Measurements from ENCODE around the gene MALRD1.

The MALRD1 gene

GRCh38 chr10:19408924-19409323 lies 360.3 kb downstream of the MALRD1 start:
- CTCF ChIA-PET: no interaction called here
- POLR2A ChIA-PET: no interaction called here
- no peak for TF ChIP-seq CTBP1 (IDR thresholded peaks at IDR 0.05; ENCODE audit: borderline replicate concordance)
- no peak for TF ChIP-seq FOXM1 (IDR thresholded peaks at IDR 0.05; ENCODE audit: borderline replicate concordance)
- no peak for TF ChIP-seq SUZ12 (IDR thresholded peaks at IDR 0.05)
- no peak for TF ChIP-seq TARDBP (IDR thresholded peaks at IDR 0.05)
- DNase-seq (ENCODE audit: extremely low spot score): no peak

- CTCF ChIA-PET: no interaction called here
- DNase-seq (ENCODE audit: extremely low spot score): no peak
- POLR2A ChIA-PET: interaction anchor here (0.6 kb wide), 1 partner anchor 1254 kb away, joined by 3 read pairs; no protein-coding TSS in a partner anchor
- TF ChIP-seq PKNOX1 (IDR thresholded peaks at IDR 0.05) (no peak), FOXA1 (IDR thresholded peaks at IDR 0.05) (no peak), ARNT (IDR thresholded peaks at IDR 0.05) (no peak), TARDBP (IDR thresholded peaks at IDR 0.05) (no peak), L3MBTL2 (conservative IDR thresholded peaks at IDR 0.05) (no peak), HDGF (IDR thresholded peaks at IDR 0.05; ENCODE audit: borderline replicate concordance) (no peak), SP1 (IDR thresholded peaks at IDR 0.05) (no peak), NFRKB (IDR thresholded peaks at IDR 0.05) (no peak), LEF1 (IDR thresholded peaks at IDR 0.05; ENCODE audit: borderline replicate concordance) (no peak), FOXM1 (IDR thresholded peaks at IDR 0.05; ENCODE audit: borderline replicate concordance) (no peak), CTBP1 (IDR thresholded peaks at IDR 0.05; ENCODE audit: borderline replicate concordance) (no peak), SUZ12 (IDR thresholded peaks at IDR 0.05) (no peak), BHLHE40 (IDR thresholded peaks at IDR 0.05; ENCODE audit: borderline replicate concordance) (no peak), ELF4 (IDR thresholded peaks at IDR 0.05) (no peak), ZNF384 (IDR thresholded peaks at IDR 0.05) (no peak), FOXK2 (IDR thresholded peaks at IDR 0.05) (no peak)
Observed at GRCh38 chr10:19411119-19411518, 362.5 kb downstream of the MALRD1 start.

GRCh38 chr10:19412531-19412930 lies 363.9 kb downstream of the MALRD1 start:
- CTCF ChIA-PET: interaction anchor here (0.6 to 1.1 kb wide), 2 partner anchors 1181 to 1356 kb away, joined by 3 to 4 read pairs; no protein-coding TSS in a partner anchor
- DNase-seq (ENCODE audit: extremely low spot score): peak; percentile 15
- no peak for TF ChIP-seq CTBP1 (IDR thresholded peaks at IDR 0.05; ENCODE audit: borderline replicate concordance)
- TF ChIP-seq FOXK2 (IDR thresholded peaks at IDR 0.05): no peak
- TF ChIP-seq ZNF384 (IDR thresholded peaks at IDR 0.05): no peak
- TF ChIP-seq ELF4 (IDR thresholded peaks at IDR 0.05): no peak
- no peak for TF ChIP-seq L3MBTL2 (conservative IDR thresholded peaks at IDR 0.05)
- no peak for TF ChIP-seq BHLHE40 (IDR thresholded peaks at IDR 0.05; ENCODE audit: borderline replicate concordance)
- TF ChIP-seq NFRKB (IDR thresholded peaks at IDR 0.05): no peak
- no peak for TF ChIP-seq FOXM1 (IDR thresholded peaks at IDR 0.05; ENCODE audit: borderline replicate concordance)
- TF ChIP-seq SUZ12 (IDR thresholded peaks at IDR 0.05): no peak
- TF ChIP-seq LEF1 (IDR thresholded peaks at IDR 0.05; ENCODE audit: borderline replicate concordance): no peak
- TF ChIP-seq TARDBP (IDR thresholded peaks at IDR 0.05): no peak
- no peak for TF ChIP-seq HDGF (IDR thresholded peaks at IDR 0.05; ENCODE audit: borderline replicate concordance)
- no peak for TF ChIP-seq FOXA1 (IDR thresholded peaks at IDR 0.05)
- TF ChIP-seq ARNT (IDR thresholded peaks at IDR 0.05): no peak
- no peak for TF ChIP-seq PKNOX1 (IDR thresholded peaks at IDR 0.05)
- no peak for TF ChIP-seq SP1 (IDR thresholded peaks at IDR 0.05)
- POLR2A ChIA-PET: no interaction called here

GRCh38 chr10:19416164-19416563 lies 367.6 kb downstream of the MALRD1 start:
- CTCF ChIA-PET: interaction anchor here (0.6 to 0.7 kb wide), 2 partner anchors 24 to 691 kb away, joined by 3 read pairs; no protein-coding TSS in a partner anchor
- DNase-seq (ENCODE audit: extremely low spot score): no peak
- POLR2A ChIA-PET: no interaction called here
- TF ChIP-seq ARNT (IDR thresholded peaks at IDR 0.05): no peak
- TF ChIP-seq FOXA1 (IDR thresholded peaks at IDR 0.05): no peak
- no peak for TF ChIP-seq ZNF384 (IDR thresholded peaks at IDR 0.05)
- TF ChIP-seq SP1 (IDR thresholded peaks at IDR 0.05): no peak
- TF ChIP-seq L3MBTL2 (conservative IDR thresholded peaks at IDR 0.05): no peak
- no peak for TF ChIP-seq PKNOX1 (IDR thresholded peaks at IDR 0.05)
- no peak for TF ChIP-seq LEF1 (IDR thresholded peaks at IDR 0.05; ENCODE audit: borderline replicate concordance)
- TF ChIP-seq BHLHE40 (IDR thresholded peaks at IDR 0.05; ENCODE audit: borderline replicate concordance): no peak
- TF ChIP-seq FOXK2 (IDR thresholded peaks at IDR 0.05): no peak
- no peak for TF ChIP-seq TARDBP (IDR thresholded peaks at IDR 0.05)
- no peak for TF ChIP-seq SUZ12 (IDR thresholded peaks at IDR 0.05)
- TF ChIP-seq NFRKB (IDR thresholded peaks at IDR 0.05): no peak
- no peak for TF ChIP-seq ELF4 (IDR thresholded peaks at IDR 0.05)
- TF ChIP-seq FOXM1 (IDR thresholded peaks at IDR 0.05; ENCODE audit: borderline replicate concordance): no peak

- DNase-seq (ENCODE audit: extremely low spot score): no peak
- TF ChIP-seq SP1 (IDR thresholded peaks at IDR 0.05): no peak
- TF ChIP-seq HDGF (IDR thresholded peaks at IDR 0.05; ENCODE audit: borderline replicate concordance): no peak
- no peak for TF ChIP-seq ELF4 (IDR thresholded peaks at IDR 0.05)
- no peak for TF ChIP-seq NFRKB (IDR thresholded peaks at IDR 0.05)
- no peak for TF ChIP-seq PKNOX1 (IDR thresholded peaks at IDR 0.05)
- TF ChIP-seq L3MBTL2 (conservative IDR thresholded peaks at IDR 0.05): no peak
- no peak for TF ChIP-seq SUZ12 (IDR thresholded peaks at IDR 0.05)
- no peak for TF ChIP-seq TARDBP (IDR thresholded peaks at IDR 0.05)
- no peak for TF ChIP-seq FOXM1 (IDR thresholded peaks at IDR 0.05; ENCODE audit: borderline replicate concordance)
- no peak for TF ChIP-seq BHLHE40 (IDR thresholded peaks at IDR 0.05; ENCODE audit: borderline replicate concordance)
- no peak for TF ChIP-seq FOXA1 (IDR thresholded peaks at IDR 0.05)
- no peak for TF ChIP-seq ZNF384 (IDR thresholded peaks at IDR 0.05)
- TF ChIP-seq FOXK2 (IDR thresholded peaks at IDR 0.05): no peak
- TF ChIP-seq ARNT (IDR thresholded peaks at IDR 0.05): no peak
- POLR2A ChIA-PET: no interaction called here
- CTCF ChIA-PET: no interaction called here
Observed at GRCh38 chr10:19417740-19418139, 369.1 kb downstream of the MALRD1 start.

Measured in HEK293T (cell line).